DMS153 treated with DMSO at 0.1 percent for 48 hours (cell line): ENCODE measurements around the gene RBBP4.
A peak's percentile ranks its signal among the peaks of the same experiment; 100 is the strongest.
"Not testable (repeated sequence)": the region's sequence is repeated elsewhere in the genome, so short reads cannot be mapped to it uniquely, and the experiment has no call there.

Source experiments
- DNase-seq: peaks from one replicate; lab custom pipeline; 2025; ENCODE audit not compliant: unreplicated experiment; lab: John Stamatoyannopoulos, UW

The RBBP4 gene

GRCh38 chr1:32650752-32651460, at the start of gene RBBP4:
Gene RBBP4 (plus strand): TSS chr1:32651208. CDS start chr1:32651307, 99 bp downstream.
- DNase-seq = peak; percentile 100

- DNase-seq = no peak
Observed at GRCh38 chr1:32605711-32606424, 45.1 kb upstream of the RBBP4 start.

GRCh38 chr1:32606565-32607371, 44.2 kb upstream of the RBBP4 start:
- no peak for DNase-seq

GRCh38 chr1:32609180-32609579, 41.8 kb upstream of the RBBP4 start:
- DNase-seq = no peak

GRCh38 chr1:32611859-32612188, 39.2 kb upstream of the RBBP4 start:
- DNase-seq = no peak

GRCh38 chr1:32612189-32612881, 38.7 kb upstream of the RBBP4 start:
- DNase-seq = peak; percentile 83

GRCh38 chr1:32613472-32613871, 37.5 kb upstream of the RBBP4 start:
- no peak for DNase-seq

- no peak for DNase-seq
Observed at GRCh38 chr1:32618673-32619221, 32.3 kb upstream of the RBBP4 start.

GRCh38 chr1:32619701-32620485, 31.1 kb upstream of the RBBP4 start:
- no peak for DNase-seq

- DNase-seq = no peak
Observed at GRCh38 chr1:32622205-32622604, 28.8 kb upstream of the RBBP4 start.

GRCh38 chr1:32622806-32623681, 28.0 kb upstream of the RBBP4 start:
- DNase-seq = no peak

GRCh38 chr1:32623775-32624174, 27.2 kb upstream of the RBBP4 start:
- no peak for DNase-seq

- DNase-seq = no peak
Observed at GRCh38 chr1:32626176-32626575, 24.8 kb upstream of the RBBP4 start.

GRCh38 chr1:32627596-32628162, 23.3 kb upstream of the RBBP4 start:
- no peak for DNase-seq

GRCh38 chr1:32630173-32630572, 20.8 kb upstream of the RBBP4 start:
- not testable (repeated sequence) for DNase-seq

- DNase-seq = no peak
Observed at GRCh38 chr1:32632829-32633228, 18.2 kb upstream of the RBBP4 start.

- no peak for DNase-seq
Observed at GRCh38 chr1:32635508-32636277, 15.3 kb upstream of the RBBP4 start.
